ENCODE measurements around the gene DTL.

The DTL gene

DNA sequence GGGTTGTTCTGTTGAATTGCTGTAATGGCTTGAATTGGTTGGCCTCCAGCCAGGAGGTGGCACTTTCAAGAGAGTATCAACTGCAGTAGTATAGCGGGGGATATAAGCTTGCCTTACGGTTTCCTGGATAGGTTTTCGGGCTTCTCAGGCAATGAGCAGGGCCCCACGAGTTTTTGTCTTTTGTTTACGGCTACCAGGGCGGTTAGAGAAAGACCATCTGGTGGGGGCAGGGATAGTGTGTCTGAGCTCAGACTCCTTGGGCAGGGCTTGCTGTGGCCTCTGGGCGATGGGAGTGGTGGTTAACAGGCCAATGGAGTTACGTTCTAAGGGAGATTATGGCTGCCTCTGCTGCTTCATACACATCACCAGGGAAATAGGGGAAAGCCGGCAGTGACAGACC is 62.8 kb downstream of the DTL start:
- DNase-seq: no peak

DNA sequence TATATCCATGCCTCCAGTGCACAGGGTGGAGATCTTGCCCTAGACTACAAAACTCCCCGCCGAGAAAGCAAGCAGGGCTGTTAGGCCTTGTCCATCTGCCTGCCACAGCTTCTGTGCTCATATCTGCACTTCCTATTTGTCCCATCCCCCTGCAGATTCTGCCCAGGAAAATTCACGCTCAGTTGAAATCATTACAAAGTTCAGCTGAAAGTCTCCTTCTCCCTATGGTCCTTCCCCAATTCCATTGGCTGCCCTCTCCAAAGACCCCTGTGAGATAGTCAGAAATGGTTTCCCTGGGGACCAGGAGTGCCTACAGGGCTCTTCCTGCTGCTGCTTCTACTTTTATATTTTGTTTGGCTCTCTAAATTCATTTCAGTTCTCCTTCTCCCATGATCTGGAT is 63.2 kb downstream of the DTL start:
- DNase-seq: no peak

DNA sequence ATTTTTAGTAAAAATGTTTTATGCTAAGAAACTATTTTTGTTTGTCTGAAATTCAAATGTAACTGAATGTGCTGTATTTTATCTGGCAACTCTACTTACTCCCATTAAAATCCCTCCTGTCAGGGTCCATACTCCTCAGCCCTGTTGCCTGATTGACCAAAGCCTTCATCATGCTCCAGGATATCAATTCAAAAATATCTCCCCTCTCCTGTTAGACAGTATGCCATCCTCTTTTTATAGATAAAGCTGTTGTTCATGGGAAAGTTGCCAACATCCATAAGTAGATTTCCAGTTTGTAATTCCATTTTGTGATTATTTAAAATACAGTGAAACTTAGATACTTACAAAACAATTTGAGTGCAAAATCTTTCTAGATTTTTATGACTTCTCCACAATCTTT is 65.7 kb downstream of the DTL start:
- DNase-seq: no peak

DNA sequence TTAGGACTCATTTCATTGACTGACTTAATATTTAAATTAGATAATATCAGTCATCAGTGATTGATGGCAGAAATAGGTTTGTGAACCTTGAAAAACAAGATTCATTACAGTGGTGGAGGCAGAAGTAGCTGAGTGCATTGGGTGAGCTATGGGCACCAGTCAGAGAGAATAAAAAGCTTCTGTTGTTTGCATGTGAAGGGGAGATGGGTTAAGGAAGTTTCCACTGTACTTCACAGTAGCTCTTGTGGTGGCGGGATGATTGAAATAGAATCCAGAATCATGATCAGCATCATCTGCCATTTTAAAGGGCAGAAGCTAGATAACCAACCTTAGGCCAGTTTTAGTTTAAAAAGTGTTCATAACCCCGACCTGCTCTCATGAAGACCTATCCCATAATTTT is 66.2 kb downstream of the DTL start:
- no peak for DNase-seq

DNA sequence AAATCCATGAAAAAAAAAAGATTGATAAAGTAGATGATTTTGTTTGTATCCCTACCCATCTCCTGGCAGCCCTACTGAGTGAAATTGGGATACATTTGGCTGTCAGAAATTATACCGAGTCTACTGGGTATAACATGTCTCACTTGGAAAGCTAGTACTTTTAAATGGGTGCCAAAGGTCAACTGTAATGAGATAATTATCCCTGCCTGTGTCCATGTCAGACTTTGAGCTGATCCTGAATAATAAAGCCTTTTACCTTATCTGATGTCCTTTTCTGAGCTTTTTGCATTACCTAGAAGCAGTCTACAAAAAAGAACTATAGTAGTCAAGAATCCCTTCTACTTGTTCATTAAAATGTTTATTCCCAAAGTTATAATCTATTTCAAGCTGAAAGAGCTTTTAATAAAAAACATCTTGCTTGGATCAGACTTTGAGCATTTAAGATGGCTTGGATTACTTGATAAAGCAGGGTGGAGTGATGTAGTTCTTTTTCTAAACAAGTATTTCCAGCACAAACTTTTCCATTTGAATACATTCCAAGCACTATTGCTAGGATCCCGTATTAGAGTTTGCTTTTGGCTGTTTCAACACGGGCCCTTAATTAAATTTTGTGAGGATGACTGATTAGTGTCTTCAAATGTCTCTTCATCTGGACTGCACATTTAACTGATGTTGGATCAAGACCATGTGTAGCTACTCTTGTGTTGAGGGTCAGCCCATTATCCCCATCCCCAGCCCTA is 69.2 kb downstream of the DTL start:
- DNase-seq: no peak

DNA sequence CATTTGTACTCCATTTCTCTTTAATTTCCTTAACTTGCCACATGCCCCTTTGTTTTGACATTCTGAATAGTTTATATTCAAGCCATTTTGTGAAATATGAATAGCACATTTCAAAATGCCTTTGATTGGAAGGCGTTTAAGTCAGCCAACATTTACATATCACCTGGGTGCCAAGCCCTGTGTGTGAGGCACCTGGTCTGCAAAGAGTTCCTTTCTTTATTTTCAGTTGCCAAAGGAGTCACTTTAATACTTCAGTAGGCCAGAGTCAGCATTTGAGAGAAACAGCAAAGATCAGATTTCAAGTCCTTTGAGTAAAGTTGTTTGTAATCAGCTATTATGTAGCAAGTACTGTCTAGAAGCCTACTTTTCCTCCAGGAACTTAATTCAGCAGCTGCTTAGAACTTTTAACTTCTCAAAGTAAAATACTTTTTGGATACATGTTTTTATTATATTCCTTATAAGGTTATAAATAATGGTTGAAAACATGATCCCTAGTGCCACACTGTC is 70.8 kb downstream of the DTL start:
- no peak for DNase-seq

DNA sequence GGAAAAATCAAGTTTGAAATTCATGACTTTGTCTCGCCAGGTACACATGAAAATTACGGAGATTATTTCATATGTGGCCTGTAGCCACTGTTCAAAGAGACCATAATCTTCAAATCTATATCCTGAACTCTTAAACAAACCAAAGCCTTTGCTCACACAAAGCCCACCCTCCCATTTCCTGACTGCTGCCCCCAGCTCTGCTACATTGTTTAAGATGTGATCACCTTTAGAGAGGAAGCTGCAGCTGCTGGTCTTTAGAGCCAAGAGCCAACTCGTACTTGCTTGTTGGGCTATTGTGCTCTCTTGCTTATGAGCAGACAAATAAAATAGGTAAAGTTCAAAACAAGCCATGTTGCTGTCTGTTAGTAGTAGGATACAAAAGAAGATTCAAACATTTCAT is 71.9 kb downstream of the DTL start:
- DNase-seq: no peak

DNA sequence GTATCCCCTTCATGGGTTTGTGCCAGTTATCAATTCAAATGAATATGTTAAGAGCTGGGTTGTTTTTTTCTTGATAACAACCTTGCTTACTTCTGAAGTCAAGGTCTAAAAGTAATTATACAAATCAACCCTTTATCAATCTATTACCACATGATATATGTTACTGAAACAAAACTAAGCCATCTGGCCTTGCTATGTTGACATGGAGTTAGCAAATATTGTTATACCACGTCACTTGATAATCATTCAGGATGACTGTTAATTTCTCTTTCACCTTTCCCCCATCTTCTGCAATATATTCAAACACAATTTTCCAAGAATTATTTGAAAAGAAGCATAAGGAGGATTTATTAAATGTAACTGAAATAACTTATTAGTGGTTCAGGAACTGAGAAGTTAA is 72.6 kb downstream of the DTL start:
- no peak for DNase-seq

DNA sequence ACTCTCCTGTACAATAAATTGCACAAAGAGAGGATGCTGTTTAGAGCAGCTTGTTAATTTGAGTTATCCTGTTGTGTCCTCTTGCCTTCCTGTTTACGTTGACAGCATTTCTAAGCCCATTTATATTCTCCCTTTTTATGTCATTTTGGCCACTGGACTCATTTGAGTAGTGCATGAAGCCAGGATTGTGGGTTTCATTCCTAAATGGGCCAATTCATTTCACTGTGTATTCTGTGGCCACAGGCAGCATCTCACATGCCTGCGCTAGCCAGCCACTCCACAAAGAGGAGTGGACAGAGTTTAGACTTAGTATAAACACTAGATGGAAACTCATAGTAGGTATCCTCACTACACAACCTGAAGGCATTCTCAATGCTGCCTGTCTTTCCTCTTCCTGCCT is 73.4 kb downstream of the DTL start:
- no peak for DNase-seq

DNA sequence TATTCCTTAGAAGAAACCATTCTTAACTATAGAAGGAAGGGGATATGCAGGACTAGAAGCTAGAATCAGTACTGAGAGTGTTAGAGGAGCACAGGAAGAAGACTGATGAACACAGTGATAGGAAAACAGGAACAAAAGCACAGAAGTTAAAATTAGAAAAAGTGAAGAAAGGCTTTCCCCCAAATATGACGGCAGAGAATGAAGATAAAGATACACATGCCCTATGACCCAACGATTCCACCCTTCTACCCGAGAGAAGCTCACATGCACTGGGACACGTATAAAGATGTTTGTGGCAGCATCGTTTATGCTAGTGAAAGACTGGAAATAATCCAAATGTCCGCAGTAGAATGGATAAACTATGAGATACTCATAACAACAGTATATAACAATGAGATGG is 74.2 kb downstream of the DTL start:
- DNase-seq: no peak

DNA sequence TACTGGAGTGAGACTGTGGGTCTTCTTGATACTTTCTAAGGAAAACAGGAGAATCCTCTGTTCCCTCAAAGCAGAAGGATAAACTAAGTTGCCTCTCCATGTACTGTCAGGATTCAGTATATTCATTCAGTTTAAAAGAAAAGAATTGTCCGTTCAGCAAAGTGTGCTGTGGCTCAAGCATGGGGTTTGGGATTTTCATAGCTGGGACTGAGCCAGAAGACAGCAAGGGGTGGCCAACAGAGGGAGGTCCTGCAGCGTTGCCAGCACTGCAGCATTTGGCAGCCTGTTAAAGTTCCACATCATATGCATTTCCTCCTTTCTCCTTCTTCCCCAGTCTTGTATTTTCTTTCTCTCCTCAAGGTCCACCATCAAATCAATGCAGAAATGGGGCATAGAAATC is 75.1 kb downstream of the DTL start:
- no peak for DNase-seq

DNA sequence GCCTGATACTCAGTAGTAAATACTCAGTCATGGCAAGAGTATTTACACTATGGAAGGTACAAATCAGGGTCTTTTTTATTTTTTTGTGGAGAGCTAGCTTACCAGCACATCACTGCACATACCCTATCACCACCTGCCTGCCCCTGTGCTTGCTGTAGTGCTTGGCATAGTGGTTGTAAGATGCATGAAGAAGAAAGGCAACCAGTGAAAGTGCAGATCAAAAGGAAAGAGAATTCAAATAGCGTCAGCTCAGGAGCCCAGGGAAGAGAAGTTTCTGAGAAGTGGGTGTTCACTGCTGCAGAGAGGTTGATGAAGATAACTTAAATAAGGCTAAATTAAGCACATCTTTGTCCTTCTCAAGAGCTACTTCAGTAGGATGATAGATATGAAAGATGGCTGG is 76.0 kb downstream of the DTL start:
- DNase-seq: no peak

DNA sequence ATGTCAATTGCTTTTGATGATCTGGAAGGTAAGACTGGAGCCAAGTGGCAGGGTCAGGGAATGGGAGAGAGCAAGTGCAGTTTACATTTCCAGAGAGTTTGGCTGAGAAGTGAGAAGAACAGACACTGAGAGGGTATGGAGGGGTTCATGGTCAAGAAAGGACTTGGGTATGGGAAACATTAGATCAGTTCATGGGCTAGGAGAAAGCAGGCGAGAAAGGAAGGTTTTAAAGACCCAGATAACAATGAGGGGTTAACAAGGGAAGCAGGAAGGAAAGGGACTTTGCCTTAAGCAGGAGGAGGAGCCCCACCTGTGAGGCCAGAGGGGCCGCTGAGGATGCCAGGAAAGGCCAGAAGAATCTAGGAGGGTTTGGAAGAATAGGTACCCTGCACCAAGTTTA is 78.2 kb downstream of the DTL start:
- DNase-seq: no peak

DNA sequence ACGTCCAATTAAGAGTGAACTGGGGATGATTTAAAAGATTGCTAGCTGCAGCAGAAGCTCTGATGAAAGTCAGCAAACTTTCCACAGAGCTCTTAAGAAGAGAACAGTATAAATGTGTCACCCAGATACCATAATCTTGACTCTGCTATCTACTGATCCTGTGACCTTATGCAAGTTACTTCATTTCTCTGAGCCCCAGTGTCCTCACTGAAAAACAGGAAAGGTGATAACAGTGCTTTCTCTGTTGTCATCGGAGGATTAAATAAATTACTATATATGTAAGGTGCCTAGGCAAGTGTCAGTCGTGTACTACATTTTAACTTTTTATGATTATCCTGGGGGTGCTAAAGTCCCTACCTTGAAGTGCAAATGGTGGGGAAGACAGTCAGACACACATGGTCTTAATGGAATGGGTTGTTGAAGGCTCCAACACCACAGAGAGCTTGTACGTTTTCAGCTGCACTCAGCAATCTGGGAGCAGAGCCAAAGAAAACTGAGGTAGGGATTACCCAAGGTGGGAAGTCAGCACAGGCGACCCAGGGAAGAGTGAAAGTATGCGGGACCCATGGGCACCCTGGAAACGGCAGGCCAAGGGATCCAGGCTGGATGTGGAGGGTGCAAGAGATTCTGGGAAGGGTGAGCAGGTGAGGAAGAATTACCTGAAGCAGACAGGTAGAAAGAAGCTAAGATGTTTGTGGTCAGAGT is 82.8 kb downstream of the DTL start:
- no peak for DNase-seq

DNA sequence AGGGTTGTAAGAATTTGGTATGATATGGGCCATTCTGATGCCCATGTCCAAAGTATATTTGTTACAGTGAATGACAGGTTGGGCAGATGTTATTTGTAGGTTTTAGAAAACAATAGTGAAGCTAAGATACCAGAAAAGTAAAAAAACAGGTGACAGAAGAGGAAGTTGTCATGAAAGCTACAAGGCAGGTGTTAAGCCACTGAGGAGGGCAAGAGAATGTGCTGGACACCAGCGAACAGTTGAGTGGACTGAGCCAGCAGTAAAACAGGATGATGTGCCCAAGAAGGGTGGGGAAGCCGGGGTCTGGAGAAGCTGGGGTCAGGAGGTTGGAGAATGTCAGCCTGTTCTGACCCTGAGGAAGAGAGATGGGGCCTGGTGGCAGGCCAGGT is 83.3 kb downstream of the DTL start:
- DNase-seq: no peak

DNA sequence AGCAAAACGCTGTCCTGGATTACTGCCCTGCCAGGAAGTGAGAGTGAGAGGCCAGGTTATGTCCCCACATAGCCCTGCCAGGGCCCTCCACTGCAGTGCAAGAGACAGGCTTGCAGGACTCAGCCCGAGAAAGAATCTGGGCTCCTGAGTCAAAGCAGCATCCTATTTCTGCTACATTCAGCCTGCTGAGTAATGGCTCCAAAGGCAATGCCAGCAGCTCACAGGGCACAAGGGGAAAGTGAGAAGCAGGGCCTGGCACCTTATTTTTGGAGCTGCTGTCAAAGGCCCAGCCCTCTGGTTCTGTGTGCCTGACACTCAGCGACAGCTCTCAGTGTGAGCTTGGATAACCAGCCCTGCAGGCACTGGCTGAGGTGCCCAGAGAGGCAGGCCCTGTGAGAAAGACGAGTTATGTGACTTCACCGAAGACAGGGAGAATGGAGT is 83.9 kb downstream of the DTL start:
- no peak for DNase-seq

DNA sequence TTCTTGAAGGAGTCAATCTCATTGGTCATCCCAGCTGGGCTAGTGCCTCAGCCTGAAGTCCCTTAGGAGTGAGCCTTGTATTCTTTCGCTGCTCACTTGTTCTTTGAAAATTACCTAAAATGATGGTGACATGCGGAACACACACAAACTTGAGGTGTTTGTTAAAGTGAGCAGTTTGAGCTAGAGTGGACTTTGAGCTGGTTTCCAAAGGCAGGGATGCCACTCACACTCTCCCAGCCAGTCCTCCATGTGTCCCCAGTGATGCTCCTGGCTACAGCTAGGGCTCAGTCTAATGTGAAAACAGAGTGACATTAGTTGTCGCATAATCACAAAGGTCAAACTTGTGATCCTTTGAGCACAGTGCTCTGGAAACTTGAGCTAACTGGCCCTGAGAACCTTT is 84.3 kb downstream of the DTL start:
- DNase-seq: no peak

DNA sequence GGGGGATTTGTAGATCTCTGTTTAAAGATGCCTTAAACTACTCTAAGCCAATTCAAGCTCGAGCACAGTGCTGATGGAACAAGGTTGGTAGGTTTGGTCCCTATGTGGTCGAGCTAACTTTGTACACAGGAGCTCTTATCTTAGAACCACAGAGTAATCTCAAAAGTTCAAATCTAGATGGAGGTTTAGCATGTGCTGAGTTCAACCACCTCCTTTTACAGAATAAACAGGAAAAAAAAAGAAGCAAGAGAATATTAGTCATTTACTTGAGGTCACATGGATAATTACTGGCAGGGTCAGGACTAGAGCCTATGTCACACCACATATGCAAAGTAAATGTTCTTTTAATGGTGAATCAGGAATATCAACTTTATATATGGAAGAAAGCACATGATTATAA is 86.2 kb downstream of the DTL start:
- no peak for DNase-seq

DNA sequence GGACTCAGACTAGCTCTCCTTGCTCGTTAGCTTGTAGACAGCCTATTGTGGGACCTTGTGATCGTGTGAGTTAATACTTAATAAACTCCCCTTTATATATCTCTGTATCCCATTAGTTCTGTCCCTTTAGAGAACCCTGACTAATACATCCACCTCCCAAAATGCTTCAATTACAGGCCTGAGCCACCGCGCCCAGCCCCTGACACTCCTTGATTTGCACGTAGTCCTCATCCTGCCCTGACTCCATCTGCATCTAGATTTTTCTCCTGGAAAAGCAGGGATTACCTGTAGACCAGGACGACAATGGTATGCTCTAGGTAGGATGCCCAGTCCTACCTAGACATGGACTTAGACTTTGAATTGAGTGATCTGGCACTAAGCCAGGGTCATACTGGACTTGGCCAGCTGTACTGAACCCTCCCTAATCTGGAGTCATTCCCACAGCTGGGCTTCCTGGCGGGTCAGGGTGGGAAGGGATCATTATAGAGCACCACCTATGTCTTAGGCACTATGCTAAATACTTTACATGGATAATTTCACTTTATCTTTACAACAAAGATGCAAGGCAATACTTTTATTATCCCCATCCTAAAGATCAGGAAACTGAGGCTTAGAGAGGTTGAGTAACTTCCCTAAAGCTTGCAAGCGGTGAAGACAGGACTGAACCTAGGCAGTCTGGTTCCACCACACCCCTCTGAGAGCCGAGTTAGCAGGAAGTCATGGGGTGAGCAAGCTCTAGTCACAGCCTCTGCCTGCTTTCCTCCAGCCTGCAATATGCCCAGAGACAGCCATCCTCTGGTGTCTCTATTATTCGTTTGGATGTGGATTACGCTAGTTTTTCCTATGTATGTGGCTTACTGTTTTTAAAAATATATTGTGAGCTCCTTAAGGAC is 89.4 kb downstream of the DTL start:
- DNase-seq: no peak

DNA sequence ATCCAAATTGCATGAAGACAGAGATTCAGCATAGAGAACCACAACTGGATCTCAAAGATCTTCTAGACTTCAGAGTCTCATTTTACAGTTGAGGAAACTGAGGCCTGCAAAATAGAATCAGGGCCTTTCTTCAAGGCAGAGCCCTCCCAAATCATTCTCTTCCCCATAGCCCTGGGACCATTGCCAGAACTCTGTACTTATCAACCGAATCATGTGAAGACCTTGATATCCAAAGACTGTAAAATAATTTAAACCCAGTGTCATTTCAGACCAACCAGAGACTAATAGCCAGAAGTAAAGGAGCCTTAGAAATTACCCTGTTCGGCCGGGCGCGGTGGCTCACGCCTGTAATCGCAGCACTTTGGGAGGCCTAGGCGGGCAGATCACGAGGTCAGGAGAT is 90.1 kb downstream of the DTL start:
- no peak for DNase-seq

DNA sequence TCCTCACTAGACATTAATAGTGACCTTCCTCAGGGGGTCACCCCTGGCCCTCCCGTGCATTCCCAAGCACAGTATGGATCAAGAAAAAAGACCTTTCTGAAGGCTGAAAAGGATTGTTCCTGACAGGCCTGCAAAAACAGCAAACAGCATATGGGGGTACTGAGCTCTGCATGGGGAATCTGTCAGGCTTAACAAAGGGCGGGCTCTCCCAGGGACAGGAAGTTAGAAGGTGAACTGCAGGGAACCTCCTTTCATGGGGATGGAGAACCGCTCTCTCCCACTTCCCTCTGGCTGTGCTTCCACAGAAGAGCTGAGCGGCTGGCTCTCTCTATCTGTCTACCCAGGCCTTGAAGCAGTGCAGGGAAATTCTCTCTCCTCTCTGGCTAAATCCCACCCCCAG is 91.7 kb downstream of the DTL start:
- DNase-seq: no peak

DNA sequence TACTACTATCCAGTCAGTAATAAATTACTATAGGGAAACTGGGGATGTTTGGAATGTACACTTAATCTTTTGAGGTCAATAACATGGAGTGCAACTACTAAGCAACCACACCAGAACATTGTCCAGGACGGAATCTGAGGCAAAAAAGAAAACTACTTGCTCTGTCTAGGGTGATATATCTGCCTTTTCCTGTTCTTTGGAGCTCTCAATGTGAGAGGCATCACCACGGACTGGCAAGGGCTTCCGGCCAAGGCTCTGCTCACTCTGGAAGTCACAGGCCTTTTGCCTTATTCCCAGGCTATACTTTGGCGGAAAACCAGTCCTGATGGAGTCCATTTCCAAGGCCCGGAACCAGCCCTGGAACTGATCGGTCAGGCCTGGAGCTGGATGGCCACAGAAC is 94.2 kb downstream of the DTL start:
- no peak for DNase-seq

DNA sequence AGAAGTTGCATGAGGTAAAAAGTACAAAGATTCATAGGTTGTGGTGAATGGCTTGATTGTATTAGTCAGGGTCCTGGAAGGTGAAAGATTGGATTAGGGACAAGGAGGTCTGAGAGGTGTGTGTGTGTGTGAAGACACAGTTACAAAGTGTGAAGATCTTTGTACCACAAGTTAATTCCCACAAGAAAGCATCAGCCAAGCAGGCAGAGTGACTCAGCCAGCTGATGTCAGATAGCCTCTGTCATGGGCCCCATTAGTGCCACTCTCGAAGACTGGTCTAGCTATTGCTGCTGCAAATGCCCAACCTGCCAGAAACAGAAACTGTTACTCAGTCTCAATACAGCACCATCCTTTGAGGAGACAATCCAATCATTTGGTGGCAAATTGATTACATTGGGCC is 96.5 kb downstream of the DTL start:
- DNase-seq: no peak

DNA sequence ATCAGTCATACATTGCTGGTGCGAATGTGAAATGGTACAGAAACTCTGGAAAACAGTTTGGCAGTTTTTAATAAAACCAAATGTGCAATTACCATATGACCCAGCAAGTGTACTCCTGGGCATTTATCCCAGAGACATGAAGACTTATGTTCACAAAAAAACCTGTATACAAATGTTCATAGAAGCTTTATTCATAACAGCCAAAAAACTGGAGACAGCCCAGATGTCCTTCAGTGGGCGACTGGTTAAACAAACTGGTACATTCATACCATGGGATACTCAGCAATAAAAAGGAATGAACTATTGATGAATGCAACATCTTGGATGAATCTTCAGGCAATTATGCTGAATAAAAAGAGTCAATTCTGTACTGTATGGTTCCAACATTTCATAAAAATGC is 97.8 kb downstream of the DTL start:
- no peak for DNase-seq
